ENCODE data around the gene MIOX. TPM values are rescaled to one million over a fixed set of nuclear protein-coding genes. Genes with fewer than 3 reads are reported as not detected.

Gene MIOX
- total RNA-seq, 1 experiment from 2014 or later = not detected

- Histone ChIP-seq H3K9me3 (replicated peaks) (no peaks in the 10 kb centered on the region), H3K27me3 (no peaks in the 10 kb centered on the region), H3K36me3 (peaks cover 73% of the 10 kb centered on the region), H3K27ac (no peak overlapping the region), H3K4me3 (no peak overlapping the region), H3K4me1 (peaks cover 4% of the 10 kb centered on the region; the same call in 1 of the 2 replicates)
- no peak for DNase-seq
Measured at GRCh38 chr22:50520826-50521453, 34.3 kb downstream of the MIOX start.

GRCh38 chr22:50521710-50522109, 35.1 kb downstream of the MIOX start:
- H3K9me3 ChIP-seq (replicated peaks) = no peaks in the 10 kb centered on the region
- peaks cover 4% of the 10 kb centered on the region; the same call in 1 of the 2 replicates for H3K4me1 ChIP-seq
- DNase-seq = no peak
- H3K27me3 ChIP-seq = no peaks in the 10 kb centered on the region
- H3K4me3 ChIP-seq = no peak overlapping the region
- H3K36me3 ChIP-seq = peaks cover 72% of the 10 kb centered on the region
- no peak overlapping the region for H3K27ac ChIP-seq

GRCh38 chr22:50522208-50522805, 35.6 kb downstream of the MIOX start:
- H3K36me3 ChIP-seq = peaks cover 66% of the 10 kb centered on the region

DNA sequence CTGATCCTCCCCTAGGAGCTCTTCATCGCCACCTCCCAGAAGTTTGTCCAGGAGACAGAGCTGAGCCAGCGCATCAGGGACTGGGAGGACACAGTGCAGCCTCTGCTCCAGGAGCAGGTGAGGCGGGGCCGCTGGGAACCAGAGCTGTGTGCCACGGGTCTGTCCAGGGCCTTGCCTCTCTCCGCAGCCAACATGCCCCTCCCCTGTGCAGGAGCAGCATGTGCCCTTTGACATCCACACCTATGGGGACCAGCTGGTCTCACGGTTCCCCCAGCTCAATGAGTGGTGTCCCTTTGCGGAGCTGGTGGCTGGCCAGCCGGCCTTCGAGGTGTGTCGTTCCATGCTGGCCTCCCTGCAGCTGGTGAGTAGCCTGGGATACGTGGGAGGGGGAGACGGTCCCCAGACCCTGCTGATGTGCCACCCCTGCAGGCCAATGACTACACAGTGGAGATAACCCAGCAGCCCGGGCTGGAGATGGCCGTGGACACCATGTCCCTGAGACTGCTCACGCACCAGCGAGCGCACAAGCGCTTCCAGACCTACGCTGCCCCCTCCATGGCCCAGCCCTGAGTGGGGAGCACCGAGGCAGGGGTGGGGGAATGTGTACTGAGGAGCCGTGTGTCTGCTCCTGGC, 36.3 kb downstream of the MIOX start:
- Histone ChIP-seq H3K36me3 (peaks cover 60% of the 10 kb centered on the region), H3K27me3 (no peaks in the 10 kb centered on the region)

More at GRCh38 chr22:50522208-50522805, 35.6 kb downstream of the MIOX start:
- Histone ChIP-seq H3K27me3 (no peaks in the 10 kb centered on the region), H3K9me3 (replicated peaks) (no peaks in the 10 kb centered on the region), H3K27ac (no peak overlapping the region), H3K4me3 (no peak overlapping the region), H3K4me1 (peaks cover 4% of the 10 kb centered on the region; the same call in 1 of the 2 replicates)
- no peak for DNase-seq

DNA sequence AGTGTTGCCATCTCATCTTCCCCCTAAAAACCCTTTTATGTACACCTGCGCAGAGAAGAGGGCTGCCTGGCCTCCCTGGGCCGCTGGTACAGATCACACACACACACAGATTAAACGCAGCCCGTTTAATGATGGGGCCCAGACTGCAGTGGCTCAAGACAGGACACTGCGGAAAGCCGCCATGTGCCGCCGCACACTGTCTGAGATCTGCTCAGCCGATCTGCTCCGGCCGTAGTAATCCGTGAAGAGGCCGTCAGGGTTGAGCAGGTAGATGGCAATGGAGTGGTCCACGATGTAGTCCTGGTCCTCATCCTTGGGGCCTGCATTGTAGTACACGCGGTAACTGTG, 36.8 kb downstream of the MIOX start:
- Histone ChIP-seq H3K27ac (no peak overlapping the region), H3K36me3 (peaks cover 55% of the 10 kb centered on the region), H3K4me1 (peaks cover 4% of the 10 kb centered on the region; the same call in 1 of the 2 replicates), H3K4me3 (no peak overlapping the region), H3K27me3 (no peaks in the 10 kb centered on the region), H3K9me3 (replicated peaks) (no peaks in the 10 kb centered on the region)
- DNase-seq = no peak

More for the DNA sequence above, 36.3 kb downstream of the MIOX start:
- Histone ChIP-seq H3K27ac (no peak overlapping the region), H3K9me3 (replicated peaks) (no peaks in the 10 kb centered on the region), H3K4me1 (peaks cover 4% of the 10 kb centered on the region; the same call in 1 of the 2 replicates), H3K4me3 (no peak overlapping the region)
- DNase-seq = no peak

DNA sequence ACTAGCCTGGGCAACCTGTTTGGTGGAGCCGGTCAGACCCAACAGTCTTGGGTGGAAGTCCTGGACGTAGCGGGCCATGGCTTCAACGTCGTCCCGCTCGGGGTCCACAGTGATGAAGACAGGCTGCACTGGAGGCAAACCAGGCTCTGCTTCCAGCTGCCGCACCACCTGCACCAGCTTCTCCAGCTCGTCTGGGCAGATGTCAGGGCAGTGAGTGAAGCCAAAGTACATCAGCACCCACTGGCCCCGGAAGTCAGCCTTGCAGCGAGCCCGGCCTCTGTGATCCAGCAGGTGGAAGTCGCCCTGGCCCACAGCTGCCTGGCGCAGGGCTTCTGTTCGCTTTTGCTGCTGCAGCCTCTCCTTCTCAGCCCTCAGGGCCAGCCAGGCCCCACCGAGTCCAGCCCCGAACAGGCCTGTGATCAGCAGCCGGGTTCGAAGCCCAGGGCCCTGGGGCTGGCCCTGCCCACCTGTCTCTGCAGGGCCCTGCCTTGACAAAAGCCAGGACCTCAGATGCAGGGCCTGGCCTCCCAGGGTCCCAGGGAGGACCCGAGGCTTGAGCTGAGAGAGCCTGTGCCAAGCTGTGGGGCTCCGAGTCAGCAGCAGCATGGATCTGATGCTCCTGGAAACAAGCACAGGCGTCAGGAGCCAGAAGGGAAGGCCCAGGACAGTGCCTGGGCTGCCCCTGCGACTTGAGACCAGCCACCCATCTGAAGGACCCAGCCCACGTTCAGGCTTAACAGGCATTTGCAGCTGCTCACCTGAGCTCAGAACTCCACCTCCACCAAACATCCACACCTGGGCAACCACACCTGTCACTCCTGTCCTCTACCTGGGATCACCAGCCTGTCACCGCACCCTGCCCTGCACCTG, 37.4 kb downstream of the MIOX start:
- no peaks in the 10 kb centered on the region for H3K27me3 ChIP-seq
- DNase-seq = peak in 1 of 2 experiments; percentile 13
- peaks cover 48% of the 10 kb centered on the region for H3K36me3 ChIP-seq
- peaks cover 4% of the 10 kb centered on the region; the same call in 1 of the 2 replicates for H3K4me1 ChIP-seq
- no peak overlapping the region for H3K27ac ChIP-seq
- no peaks in the 10 kb centered on the region for H3K9me3 ChIP-seq (replicated peaks)
- peak overlapping the region; percentile 66; the same call in 1 of the 2 replicates for H3K4me3 ChIP-seq

DNA sequence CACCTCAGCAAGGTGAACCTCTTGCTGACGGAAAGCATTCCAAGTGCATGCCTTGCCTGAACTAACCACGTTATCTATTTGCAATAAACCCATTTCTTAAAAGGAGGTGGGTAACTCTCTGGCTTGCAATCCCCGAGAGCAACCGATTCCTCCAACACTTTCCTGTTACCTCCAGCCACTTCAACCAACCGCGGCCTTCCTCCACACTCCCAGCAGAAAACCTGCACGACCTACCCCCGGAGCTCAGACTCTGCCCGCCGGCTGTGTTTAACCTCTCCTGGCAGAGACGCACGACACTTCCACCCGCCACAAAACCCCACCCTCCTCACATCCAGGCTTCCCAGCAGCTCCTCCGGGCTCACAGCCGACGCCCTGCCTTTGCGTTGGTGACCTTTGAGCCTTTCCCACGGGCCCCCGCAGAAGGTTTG, 38.0 kb downstream of the MIOX start:
- no peaks in the 10 kb centered on the region for H3K27me3 ChIP-seq
- peaks cover 42% of the 10 kb centered on the region for H3K36me3 ChIP-seq
- peak overlapping the region; percentile 54 for H3K27ac ChIP-seq
- DNase-seq = peak in 1 of 2 experiments; percentile 28
- peaks cover 4% of the 10 kb centered on the region; the same call in 1 of the 2 replicates for H3K4me1 ChIP-seq
- H3K4me3 ChIP-seq = peak overlapping the region; percentile 66
- H3K9me3 ChIP-seq (replicated peaks) = no peaks in the 10 kb centered on the region

DNA sequence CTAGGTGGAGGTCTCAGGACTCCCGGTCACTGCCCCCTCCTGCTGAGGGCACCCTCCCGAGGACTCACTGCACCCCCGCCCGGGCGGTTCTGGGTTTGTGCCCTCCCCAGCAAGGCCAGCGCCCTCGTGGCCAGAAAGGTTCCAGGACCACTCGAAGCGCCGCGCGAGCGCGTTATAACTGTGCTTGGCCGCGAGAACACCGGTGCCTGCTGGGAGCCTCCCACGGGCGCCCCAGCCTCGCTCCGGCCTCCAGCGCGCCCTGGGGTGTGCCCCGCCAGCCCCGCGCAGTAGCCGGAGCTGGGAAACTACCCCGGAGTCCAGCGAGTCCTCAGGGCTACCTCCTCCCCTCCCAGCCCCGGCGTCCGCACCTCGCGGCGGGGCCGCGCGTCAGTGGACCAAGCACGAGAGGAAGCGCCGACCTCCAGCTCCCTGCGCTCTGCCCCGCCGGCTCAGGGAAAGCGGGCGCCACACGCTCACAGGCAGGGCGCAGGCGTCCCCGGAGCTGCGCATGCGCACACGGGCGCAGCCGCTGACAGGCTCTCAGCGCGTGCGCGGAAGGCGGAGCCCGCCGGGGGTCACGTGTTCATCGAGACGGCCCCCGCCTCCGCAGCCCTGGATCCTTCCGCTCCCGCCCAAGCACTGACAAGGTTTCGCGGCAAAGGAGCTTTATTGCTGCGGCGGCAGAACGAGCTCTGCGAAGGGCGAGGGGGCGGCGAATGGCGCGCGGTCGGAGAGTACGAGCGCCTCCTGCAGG, 38.6 kb downstream of the MIOX start, which contains the start of gene SCO2:
TSS of gene SCO2 (minus strand) at position 495 of the 754 bp plus-strand sequence. CDS start 1,187 bp downstream, outside the sequence.
- no peaks in the 10 kb centered on the region for H3K27me3 ChIP-seq
- no peaks in the 10 kb centered on the region for H3K9me3 ChIP-seq (replicated peaks)
- peaks cover 4% of the 10 kb centered on the region; the same call in 1 of the 2 replicates for H3K4me1 ChIP-seq
- peak within 1 kb of the TSS; percentile 54 for H3K27ac ChIP-seq
- peaks cover 36% of the 10 kb centered on the region for H3K36me3 ChIP-seq
- peak; percentile 99 for DNase-seq
- H3K4me3 ChIP-seq = peak within 1 kb of the TSS; percentile 66

DNA sequence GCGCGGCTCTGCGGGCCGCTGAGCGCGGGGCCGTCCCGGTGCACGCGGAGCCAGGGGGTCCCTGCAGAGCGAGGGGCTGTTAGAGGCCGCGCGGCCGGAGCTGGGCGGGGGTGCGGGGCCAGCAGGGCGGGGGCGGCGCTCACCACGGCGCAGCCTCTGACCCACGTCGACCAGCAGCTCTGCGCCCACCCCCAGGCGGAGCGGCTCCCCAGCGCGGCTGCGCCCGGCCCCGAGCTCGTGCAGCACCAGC, 39.1 kb downstream of the MIOX start:
- no peaks in the 10 kb centered on the region for H3K27me3 ChIP-seq
- H3K9me3 ChIP-seq (replicated peaks) = no peaks in the 10 kb centered on the region
- H3K27ac ChIP-seq = peak overlapping the region; percentile 54; the same call in 1 of the 2 replicates
- peaks cover 31% of the 10 kb centered on the region for H3K36me3 ChIP-seq
- H3K4me3 ChIP-seq = peak overlapping the region; percentile 66
- no peak for DNase-seq
- H3K4me1 ChIP-seq = peaks cover 4% of the 10 kb centered on the region; the same call in 1 of the 2 replicates

DNA sequence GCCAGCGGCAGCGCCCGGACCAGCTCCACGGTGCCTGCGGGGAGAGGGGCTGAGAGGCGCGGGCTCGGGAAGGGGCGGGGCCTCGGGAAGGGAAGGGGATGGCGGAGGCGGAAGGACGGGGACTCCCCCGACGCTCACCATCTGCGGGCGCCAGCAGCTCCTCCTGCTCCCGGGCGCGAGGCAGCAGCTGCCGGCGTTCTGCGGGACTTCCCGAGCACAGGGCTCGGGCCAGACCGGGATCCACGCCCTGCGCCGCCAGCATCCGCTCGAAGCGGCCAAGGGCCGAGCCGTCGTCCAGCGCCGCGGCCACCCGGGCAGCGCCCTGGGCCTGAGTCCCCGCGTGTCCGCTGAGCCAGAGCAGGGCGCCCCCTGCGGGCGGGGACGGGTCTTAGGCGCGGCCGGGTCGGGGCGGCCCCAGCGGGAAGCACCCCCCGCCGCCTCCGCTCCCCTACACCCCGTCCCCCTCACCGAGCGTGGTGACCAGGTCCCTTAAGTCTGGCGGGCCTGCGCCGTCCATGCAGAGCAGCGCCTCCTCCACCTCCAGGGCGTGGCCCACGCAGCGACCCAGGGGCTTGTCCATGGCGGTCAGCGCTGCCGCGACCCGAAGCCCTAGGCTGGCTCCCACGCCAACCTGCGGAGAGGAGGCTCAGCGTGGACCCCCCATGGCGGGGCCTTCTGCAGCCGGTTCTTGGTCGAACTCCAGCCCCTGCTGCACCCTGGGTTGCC, 39.6 kb downstream of the MIOX start:
- Histone ChIP-seq H3K4me1 (peaks cover 4% of the 10 kb centered on the region; the same call in 1 of the 2 replicates), H3K36me3 (peaks cover 28% of the 10 kb centered on the region), H3K27me3 (no peaks in the 10 kb centered on the region), H3K4me3 (peak overlapping the region; percentile 66), H3K27ac (peak overlapping the region; percentile 54), H3K9me3 (replicated peaks) (no peaks in the 10 kb centered on the region)
- DNase-seq = peak; percentile 94

DNA sequence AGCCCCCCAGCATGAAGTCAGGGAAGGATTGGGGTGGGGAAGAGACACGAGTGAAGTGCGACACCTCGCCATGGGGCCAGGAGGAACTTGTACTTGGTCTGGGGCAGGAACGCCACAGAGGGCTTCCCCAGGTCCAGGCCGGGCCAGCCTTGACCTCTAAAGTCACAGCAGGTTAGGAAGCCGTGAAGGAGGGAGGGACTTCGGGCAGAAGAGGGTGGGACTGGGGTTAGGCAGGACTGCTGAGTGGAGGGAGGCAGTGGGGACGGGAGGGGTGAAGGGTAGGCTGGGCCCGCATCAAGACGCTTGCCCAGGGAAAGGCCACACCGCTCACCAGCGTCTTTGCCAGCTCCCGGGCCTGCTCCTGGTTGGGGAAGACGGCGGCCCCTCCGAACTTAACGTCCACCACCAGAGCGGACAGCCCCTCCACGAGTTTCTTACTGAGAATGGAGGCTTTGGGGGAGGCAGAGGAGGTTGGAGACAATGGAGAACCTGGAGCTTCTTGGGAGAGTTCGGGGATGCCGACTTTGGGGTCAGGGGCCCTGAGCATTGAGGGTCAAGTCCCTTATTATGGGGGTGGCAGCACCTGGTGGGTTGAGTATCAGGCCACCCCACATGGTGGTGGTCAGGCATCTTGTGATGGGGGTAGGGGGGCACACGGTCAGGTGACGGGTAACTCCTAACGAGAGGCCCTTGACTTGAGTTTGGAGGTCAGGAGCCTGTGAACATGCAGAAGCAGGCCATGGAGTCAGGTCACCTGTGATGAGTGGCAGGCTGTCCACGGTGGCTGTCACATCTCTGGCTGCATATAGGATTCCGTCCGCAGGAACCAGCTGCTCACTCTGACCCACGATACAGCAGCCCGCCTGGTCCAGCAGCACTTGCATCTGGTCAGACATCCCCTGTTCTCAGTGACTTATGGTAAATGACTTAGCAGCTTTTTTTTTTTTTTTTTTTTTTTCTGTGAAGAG, 40.5 kb downstream of the MIOX start:
- peak overlapping the region; percentile 54; the same call in 1 of the 2 replicates for H3K27ac ChIP-seq

GRCh38 chr22:50527921-50528681, 41.4 kb downstream of the MIOX start:
- Histone ChIP-seq H3K36me3 (peaks cover 16% of the 10 kb centered on the region), H3K4me3 (no peak overlapping the region), H3K27ac (no peak overlapping the region), H3K4me1 (peaks cover 4% of the 10 kb centered on the region; the same call in 1 of the 2 replicates), H3K9me3 (replicated peaks) (no peaks in the 10 kb centered on the region), H3K27me3 (peaks cover 4% of the 10 kb centered on the region; the same call in 1 of the 2 replicates)
- no peak for DNase-seq

More for the DNA sequence above, 40.5 kb downstream of the MIOX start:
- H3K36me3 ChIP-seq = peaks cover 20% of the 10 kb centered on the region
- H3K27me3 ChIP-seq = no peaks in the 10 kb centered on the region
- peaks cover 4% of the 10 kb centered on the region; the same call in 1 of the 2 replicates for H3K4me1 ChIP-seq
- H3K4me3 ChIP-seq = peak overlapping the region; percentile 66
- peak; percentile 58 to 59 for DNase-seq
- no peaks in the 10 kb centered on the region for H3K9me3 ChIP-seq (replicated peaks)

Measured in SJCRH30 (cell line).